ENCODE data around the gene UQCR11. TPM values are rescaled to one million over a fixed set of nuclear protein-coding genes. Genes with fewer than 3 reads are reported as not detected.

The UQCR11 gene
- polyA plus RNA-seq, 1 donor (not counting 4 experiments of a cell fraction or from before 2014, with no cell fraction given), result 327 TPM

DNA sequence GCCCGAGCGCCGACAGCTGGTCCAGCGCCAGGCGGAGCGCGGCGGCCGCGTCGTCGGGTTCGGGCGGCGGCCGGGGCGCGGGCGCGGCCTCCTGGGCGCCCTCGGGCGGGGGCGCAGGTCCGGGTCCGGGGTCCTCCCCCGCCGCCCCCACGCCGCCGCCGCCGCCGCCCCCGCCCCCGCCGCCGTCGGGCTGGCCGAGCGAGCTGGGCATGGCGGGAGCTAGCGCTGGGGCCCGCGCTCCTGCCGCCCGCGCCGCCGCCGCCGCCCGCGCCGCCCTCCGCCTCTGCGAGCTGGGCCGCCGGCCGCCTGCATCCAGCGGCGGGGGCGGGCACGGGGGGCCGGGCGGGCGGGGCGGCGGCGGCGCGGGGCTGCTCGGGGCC is 37.4 kb downstream of the UQCR11 start:
- no peak overlapping the region for H3K27ac ChIP-seq (ENCODE audit: control insufficient read depth, insufficient read depth, low read length)
- no peak overlapping the region for H3K4me2 ChIP-seq (ENCODE audit: control insufficient read depth, extremely low read depth, insufficient read depth, low read depth, low read length)
- H3K36me3 ChIP-seq (ENCODE audit: control insufficient read depth in 2 of 2, extremely low read depth in 1 of 2, insufficient read depth in 2 of 2, low read length in 2 of 2), result no peaks in the 10 kb centered on the region
- H3K9me1 ChIP-seq (ENCODE audit: control insufficient read depth, extremely low read depth, insufficient read depth, low read length), result no peaks in the 10 kb centered on the region
- H3K79me2 ChIP-seq (ENCODE audit: control insufficient read depth, insufficient read depth, low read length), result peaks cover 20% of the 10 kb centered on the region
- H3K9ac ChIP-seq (ENCODE audit: control insufficient read depth, extremely low read depth, insufficient read depth, low read length), result no peak overlapping the region
- H3K27me3 ChIP-seq (ENCODE audit: control insufficient read depth, extremely low read depth, insufficient read depth, low read length), result peaks cover 11% of the 10 kb centered on the region
- no peak for TF ChIP-seq EZH2 (IDR thresholded peaks at IDR 0.05; ENCODE audit: low read length)
- TF ChIP-seq, protein P1, sequence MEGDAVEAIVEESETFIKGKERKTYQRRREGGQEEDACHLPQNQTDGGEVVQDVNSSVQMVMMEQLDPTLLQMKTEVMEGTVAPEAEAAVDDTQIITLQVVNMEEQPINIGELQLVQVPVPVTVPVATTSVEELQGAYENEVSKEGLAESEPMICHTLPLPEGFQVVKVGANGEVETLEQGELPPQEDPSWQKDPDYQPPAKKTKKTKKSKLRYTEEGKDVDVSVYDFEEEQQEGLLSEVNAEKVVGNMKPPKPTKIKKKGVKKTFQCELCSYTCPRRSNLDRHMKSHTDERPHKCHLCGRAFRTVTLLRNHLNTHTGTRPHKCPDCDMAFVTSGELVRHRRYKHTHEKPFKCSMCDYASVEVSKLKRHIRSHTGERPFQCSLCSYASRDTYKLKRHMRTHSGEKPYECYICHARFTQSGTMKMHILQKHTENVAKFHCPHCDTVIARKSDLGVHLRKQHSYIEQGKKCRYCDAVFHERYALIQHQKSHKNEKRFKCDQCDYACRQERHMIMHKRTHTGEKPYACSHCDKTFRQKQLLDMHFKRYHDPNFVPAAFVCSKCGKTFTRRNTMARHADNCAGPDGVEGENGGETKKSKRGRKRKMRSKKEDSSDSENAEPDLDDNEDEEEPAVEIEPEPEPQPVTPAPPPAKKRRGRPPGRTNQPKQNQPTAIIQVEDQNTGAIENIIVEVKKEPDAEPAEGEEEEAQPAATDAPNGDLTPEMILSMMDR (optimal IDR thresholded peaks at IDR 0.05 in 1 of 3, IDR thresholded peaks at IDR 0.05 in 1 of 3, conservative IDR thresholded peaks at IDR 0.05 in 1 of 3; ENCODE audit: extremely low read depth in 1 of 3, insufficient read depth in 2 of 3, low read length in 3 of 3), result no peak
- H3K4me1 ChIP-seq (ENCODE audit: control insufficient read depth, extremely low read depth, insufficient read depth, low read length), result no peaks in the 10 kb centered on the region
- DNase-seq (ENCODE audit: low read depth, low spot score) (no peak), FAIRE-seq (no peak)
- peak overlapping the region in 1 of 3 experiments; percentile 64 for H3K4me3 ChIP-seq (ENCODE audit: control insufficient read depth in 2 of 3, extremely low read depth in 1 of 3, insufficient read depth in 2 of 3, low read depth in 1 of 3, low read length in 3 of 3)
- H2AFZ ChIP-seq (ENCODE audit: control insufficient read depth, low read length), result no peak overlapping the region
- dilution Hi-C loops (cut with MboI; ENCODE audit: extremely low pct_ligation_motif_present, low sequenced_read_pairs), result no loop called here
- H4K20me1 ChIP-seq (ENCODE audit: control insufficient read depth, extremely low read depth, insufficient read depth, low read length), result no peaks in the 10 kb centered on the region
- no peaks in the 10 kb centered on the region for H3K9me3 ChIP-seq (ENCODE audit: control insufficient read depth, low read depth, low read length)

DNA sequence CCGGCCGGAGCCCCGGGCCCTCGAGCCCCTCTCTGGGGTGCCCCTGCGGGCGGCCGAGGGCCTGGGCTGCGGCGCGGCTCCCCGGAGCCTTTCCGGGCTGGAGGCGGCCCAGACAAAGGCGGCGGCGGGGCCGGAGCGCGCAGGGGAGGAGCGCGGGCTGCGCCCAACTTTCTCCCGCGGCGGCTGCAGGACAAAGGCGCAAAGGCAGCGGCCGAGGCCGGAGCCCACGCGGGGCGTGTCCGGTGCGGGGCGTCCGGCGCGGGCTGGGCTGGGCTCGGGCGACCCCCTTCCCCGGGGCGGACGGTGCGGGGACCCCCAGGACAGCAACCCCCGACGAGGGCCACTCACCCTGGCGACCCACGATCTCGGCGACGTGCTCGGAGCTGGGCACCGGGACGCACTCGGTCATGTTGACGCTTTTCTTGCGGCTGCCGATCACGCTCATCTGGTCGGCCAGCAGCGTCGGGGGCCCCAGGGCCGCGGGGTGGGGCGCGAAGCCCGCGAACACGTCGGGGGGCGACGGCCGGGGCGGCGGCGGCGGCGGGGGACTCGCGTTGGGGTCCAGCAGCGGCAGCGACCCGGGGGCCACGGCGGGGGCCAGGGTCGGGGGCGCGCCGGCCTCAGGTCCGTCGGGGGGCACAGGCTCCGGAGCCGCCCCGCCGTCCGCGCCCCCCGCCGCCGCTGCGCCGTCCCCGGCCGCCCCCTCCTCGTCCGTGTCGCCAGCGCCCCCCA is 38.0 kb downstream of the UQCR11 start:
- no peak for DNase-seq (ENCODE audit: low read depth, low spot score)
- H3K9me1 ChIP-seq (ENCODE audit: control insufficient read depth, extremely low read depth, insufficient read depth, low read length), result no peaks in the 10 kb centered on the region
- H3K9ac ChIP-seq (ENCODE audit: control insufficient read depth, extremely low read depth, insufficient read depth, low read length), result peak overlapping the region; percentile 56
- H4K20me1 ChIP-seq (ENCODE audit: control insufficient read depth, extremely low read depth, insufficient read depth, low read length), result no peaks in the 10 kb centered on the region
- H3K4me1 ChIP-seq (ENCODE audit: control insufficient read depth, extremely low read depth, insufficient read depth, low read length), result no peaks in the 10 kb centered on the region
- H3K27ac ChIP-seq (ENCODE audit: control insufficient read depth, insufficient read depth, low read length), result no peak overlapping the region
- peak overlapping the region; percentile 37 for H2AFZ ChIP-seq (ENCODE audit: control insufficient read depth, low read length)
- TF ChIP-seq EZH2 (IDR thresholded peaks at IDR 0.05; ENCODE audit: low read length), result no peak
- TF ChIP-seq, protein P1 (optimal IDR thresholded peaks at IDR 0.05 in 1 of 3, IDR thresholded peaks at IDR 0.05 in 1 of 3, conservative IDR thresholded peaks at IDR 0.05 in 1 of 3; ENCODE audit: extremely low read depth in 1 of 3, insufficient read depth in 2 of 3, low read length in 3 of 3), result no peak
- dilution Hi-C loops (cut with MboI; ENCODE audit: extremely low pct_ligation_motif_present, low sequenced_read_pairs), result no loop called here
- no peaks in the 10 kb centered on the region for H3K9me3 ChIP-seq (ENCODE audit: control insufficient read depth, low read depth, low read length)
- no peaks in the 10 kb centered on the region for H3K36me3 ChIP-seq (ENCODE audit: control insufficient read depth in 2 of 2, extremely low read depth in 1 of 2, insufficient read depth in 2 of 2, low read length in 2 of 2)
- H3K79me2 ChIP-seq (ENCODE audit: control insufficient read depth, insufficient read depth, low read length), result peaks cover 22% of the 10 kb centered on the region
- peak overlapping the region; percentile 64 to 73 (median 71) for H3K4me3 ChIP-seq (ENCODE audit: control insufficient read depth in 2 of 3, extremely low read depth in 1 of 3, insufficient read depth in 2 of 3, low read depth in 1 of 3, low read length in 3 of 3)
- H3K4me2 ChIP-seq (ENCODE audit: control insufficient read depth, extremely low read depth, insufficient read depth, low read depth, low read length), result peak overlapping the region; percentile 73
- peaks cover 11% of the 10 kb centered on the region for H3K27me3 ChIP-seq (ENCODE audit: control insufficient read depth, extremely low read depth, insufficient read depth, low read length)
- no peak for FAIRE-seq
